VCaP (cell line): ENCODE results near the gene OBP2A.

Experiments
- H3K27ac ChIP-seq: fragments of 450-650 bp; 2 replicates; pipeline ENCODE4 v1.5.1; 2017
- CTCF ChIP-seq: fragments of 450-650 bp; conservative IDR thresholded peaks from 2 replicates; pipeline ENCODE4 v1.5.1; 2017; ENCODE audit warnings: mild to moderate bottlenecking, moderate library complexity

Gene OBP2A

DNA sequence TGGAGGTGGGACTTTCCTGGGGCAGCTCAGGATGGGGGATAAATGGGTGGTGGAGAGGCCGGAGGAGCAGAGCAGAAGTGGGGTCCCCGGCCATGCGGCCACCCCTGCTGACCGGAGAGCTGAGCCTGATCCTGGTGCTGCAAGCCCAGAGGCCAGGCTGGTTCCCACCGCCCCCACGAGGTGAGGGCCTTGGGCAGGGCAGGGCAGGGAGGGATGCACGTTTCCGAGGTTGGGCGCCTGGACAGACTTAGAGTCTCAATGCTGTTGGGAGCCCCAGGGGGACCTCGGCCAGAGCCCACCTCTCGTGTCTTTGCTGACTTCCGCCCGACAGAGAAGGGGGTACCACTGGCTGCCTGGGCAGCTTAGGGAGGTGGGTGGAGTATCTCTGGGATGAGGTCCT, 5.5 kb downstream of the OBP2A start:
- no peak for TF ChIP-seq CTCF
- no peak overlapping the region for H3K27ac ChIP-seq

GRCh38 chr9:135552021-135552697, 6.2 kb downstream of the OBP2A start:
- no peak for TF ChIP-seq CTCF
- no peak overlapping the region for H3K27ac ChIP-seq

DNA sequence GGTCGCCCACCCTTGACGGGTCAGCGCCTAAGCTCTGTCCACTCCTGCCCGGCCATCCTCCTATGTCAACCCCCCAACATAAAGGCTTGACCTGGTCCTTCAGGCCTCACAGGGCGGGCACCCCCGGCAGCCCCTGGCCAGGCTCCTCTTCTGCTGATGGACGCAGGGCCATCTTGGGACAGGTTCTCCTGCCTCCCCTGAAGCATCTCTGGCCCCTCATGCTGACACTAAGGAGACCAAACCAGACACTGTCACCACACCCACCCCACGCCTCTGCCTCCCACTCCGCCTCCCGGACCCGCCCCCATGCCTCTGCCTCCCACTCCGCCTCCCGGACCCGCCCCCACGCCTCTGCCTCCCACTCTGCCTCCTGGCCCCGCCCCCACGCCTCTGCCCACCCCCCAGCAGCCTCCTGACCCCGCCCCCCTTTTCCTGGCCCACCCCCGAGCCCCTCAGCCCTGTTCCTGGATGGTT, 6.8 kb downstream of the OBP2A start:
- TF ChIP-seq CTCF: no peak

DNA sequence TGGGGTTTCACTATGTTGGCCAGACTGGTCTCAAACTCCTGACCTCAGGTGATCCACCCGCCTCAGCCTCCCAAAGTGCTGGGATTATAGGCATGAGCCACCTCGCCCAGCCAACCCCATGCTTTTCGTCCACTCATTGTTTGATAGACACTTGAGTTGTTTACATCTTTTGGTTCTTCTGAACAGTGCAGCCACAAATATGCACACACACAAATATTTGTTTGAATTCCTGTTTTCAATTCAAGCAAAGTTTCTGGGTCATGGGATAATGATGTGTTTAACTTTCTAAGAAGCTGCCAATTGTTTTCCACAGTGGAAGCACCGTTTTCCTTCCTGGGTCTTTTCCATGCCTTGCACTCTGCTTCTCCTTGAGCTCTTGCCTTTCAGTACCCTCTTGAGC, 8.8 kb downstream of the OBP2A start:
- TF ChIP-seq CTCF: no peak
- peak overlapping the region; percentile 39 for H3K27ac ChIP-seq

More for the DNA sequence above, 6.8 kb downstream of the OBP2A start:
- H3K27ac ChIP-seq: no peak overlapping the region

DNA sequence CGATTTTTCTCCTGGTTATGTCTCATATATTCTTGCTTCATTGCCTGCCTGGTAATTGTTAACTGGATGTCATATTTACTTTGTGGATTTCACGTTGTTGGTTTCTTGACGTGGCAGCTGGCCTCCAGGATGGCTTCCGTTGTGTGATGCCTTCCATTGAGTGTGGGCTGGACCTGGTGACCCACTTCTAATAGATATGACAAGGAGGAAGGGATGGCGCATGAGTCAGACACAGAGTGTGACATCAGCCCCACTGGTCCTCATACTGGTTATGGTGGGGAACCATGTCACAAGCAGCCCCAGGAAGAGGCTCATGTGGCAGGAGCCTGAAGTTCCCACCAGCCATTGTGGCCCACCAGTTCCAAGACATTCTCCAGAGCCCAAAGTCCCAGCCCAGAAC, 9.3 kb downstream of the OBP2A start:
- no peak for TF ChIP-seq CTCF

GRCh38 chr9:135555910-135556309, 10.0 kb downstream of the OBP2A start:
- no peak for TF ChIP-seq CTCF
- no peak overlapping the region for H3K27ac ChIP-seq

More for the DNA sequence above, 9.3 kb downstream of the OBP2A start:
- peak overlapping the region; percentile 39 for H3K27ac ChIP-seq

- H3K27ac ChIP-seq: no peak overlapping the region
- no peak for TF ChIP-seq CTCF
Observed at GRCh38 chr9:135559606-135560005, 13.7 kb downstream of the OBP2A start.
